HG03039 (cell line): Measurements from ENCODE around the gene NCAPG.
A peak's percentile ranks its signal among the peaks of the same experiment; 100 is the strongest.
"Not testable (repeated sequence)": the region's sequence is repeated elsewhere in the genome, so short reads cannot be mapped to it uniquely, and the experiment has no call there.

Experiments
- ATAC-seq: cut with Tn5 transposase; IDR thresholded peaks from one replicate; pipeline ENCODE4 v1.9.1; 2021; ENCODE audit warnings: mild to moderate bottlenecking, moderate library complexity; ENCODE audit not compliant: unreplicated experiment

The NCAPG gene

DNA sequence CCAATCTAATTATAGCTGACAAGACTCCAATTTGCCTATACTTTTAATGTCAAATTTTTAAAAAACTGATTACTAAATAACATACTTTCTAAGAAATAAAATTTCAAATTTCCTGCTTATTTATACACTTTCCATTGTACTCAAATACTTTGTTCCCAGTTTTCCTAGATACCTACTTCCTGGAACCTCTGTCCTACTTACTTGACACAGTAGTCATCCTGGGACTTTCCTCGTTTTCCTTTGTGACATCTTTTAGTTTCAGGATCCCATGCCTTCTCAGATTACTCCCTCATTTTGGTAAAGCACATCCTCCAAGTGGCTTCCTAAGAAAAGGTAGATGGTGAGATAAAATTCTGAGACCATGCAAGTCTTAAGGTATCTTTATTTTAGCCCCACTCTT is 16.0 kb upstream of the NCAPG start:
- no peak for ATAC-seq

DNA sequence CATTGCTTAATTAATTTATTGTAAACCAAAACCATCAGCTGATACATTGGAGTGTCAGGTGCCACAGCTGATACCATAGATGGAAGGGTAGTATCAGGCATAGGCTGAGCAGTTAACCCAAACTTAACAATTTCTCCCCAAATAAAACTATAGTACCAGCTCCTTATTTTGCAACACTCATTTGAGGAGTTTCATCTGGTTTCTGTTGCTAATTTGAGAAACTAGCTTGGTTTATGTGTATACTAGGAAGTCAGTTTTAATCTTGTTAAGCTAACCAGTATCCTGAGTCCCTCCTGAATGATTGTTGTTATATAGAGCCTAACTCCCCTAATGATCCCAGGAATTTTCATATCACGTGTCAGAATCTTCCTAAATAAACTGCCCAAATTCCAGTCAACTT is 13.0 kb upstream of the NCAPG start:
- no peak for ATAC-seq

DNA sequence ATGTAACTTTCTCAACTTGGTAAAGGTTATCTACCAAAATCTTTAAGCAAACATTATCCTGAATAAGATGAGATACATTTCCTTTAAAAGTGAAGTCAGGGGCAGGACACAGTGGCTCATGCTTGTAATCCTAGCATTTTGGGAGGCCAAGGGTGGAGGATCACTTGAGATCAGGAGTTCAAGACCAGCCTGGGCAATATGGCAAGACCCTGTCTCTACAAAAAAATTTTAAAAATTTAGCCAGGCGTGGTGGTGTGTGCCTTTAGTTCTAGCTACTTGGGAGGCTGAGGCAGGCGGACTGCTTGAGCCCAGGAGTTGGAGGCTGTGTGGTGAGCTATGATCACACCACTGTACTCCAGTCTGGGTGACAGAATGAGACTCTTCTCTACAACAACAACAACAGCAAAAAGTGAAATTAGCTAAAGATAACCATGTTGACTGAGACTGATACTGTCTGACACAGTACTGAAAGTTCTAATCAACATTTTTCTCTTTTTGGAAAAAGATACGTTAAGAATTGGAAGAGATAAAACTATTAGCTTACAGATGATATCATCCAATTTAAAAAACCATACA is 5.1 kb upstream of the NCAPG start:
- peak; percentile 20 for ATAC-seq

DNA sequence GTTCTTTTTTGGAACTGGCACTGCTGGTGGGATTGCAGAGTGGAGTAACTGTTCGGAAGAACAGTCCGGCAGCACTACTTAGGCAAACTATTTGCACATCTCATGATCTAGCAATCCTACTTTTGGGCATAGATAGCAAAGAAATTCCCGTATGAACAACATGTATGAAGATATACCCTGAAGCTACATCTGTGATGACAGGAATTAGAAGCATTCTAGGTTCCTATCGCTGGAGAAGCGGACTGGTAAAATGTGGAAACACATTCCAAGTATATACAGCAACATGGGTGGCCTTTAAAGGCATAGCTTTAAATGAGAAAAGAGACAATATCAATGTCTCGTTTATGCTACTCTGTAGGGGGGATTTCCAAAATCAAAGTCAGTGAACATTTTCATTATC is 3.3 kb upstream of the NCAPG start:
- ATAC-seq: no peak

DNA sequence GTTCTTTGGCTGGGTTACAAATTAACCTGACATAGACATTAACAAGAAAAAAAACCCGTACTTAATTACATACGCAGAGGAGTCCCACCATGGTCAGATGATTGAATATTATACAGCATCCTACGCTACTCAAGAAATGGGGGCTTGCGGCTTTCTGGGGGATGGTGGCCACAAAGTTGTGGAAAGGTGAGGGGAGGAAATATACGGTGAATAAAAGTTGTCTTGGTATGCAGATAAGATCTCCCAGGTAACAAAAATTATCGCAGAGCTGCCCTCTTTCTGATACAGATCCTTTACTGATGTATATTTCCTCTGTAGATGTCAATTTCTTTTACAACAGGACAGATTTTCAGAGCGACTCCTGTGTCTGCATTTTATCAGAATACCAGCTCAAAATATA is 1.1 kb upstream of the NCAPG start:
- ATAC-seq: no peak

DNA sequence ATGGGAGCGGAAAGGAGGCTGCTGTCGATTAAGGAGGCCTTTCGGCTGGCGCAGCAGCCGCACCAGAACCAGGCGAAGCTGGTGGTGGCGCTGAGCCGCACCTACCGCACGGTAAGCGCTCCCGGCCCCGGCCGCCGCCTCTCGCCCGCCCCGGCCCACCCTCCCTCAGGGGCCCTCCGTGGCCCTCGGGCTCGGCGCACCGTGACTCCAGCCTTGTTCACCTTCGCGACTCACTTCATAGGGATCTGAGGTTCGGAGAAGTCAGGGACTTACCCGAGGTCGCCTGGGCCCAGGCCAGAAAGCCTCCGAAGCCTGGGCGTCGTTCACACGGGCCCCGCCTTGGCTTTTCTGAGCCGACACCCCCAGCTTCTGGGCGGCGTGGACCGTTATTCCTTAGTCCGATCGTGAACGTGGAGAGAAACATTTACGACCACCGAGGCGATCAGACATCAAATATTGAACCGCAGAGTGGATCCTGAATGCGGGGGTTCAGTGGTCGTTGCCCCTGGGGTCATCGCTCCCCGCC is 362 bp downstream of the NCAPG start:
- ATAC-seq: peak; percentile 25

DNA sequence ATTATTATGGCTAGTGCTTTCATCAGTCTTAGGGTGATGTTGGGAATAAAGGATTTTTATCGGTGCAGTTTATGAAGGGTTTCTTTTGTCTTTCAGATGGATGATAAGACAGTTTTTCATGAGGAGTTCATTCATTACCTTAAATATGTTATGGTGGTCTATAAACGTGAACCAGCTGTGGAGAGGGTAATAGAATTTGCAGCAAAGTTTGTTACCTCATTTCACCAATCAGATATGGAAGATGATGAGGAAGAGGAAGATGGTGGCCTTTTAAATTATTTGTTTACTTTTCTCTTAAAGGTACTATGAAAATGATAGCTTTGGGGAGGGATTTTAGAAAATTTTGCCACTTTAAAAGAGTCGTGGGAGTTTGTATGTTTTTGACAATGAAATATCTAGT is 1.3 kb downstream of the NCAPG start:
- no peak for ATAC-seq

DNA sequence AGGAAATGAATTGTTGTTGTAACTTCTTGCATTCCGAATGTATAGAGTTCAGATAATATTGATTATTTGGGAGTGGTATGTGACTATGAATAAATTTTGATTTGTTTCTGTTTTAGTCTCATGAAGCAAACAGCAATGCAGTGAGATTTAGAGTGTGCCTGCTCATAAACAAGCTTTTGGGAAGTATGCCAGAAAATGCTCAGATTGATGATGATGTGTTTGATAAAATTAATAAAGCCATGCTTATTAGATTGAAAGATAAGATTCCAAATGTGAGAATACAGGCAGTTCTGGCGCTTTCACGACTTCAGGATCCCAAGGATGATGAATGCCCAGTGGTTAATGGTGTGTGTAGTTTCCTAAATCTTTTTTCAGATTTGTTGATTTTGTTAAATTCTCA is 2.0 kb downstream of the NCAPG start:
- ATAC-seq: no peak

DNA sequence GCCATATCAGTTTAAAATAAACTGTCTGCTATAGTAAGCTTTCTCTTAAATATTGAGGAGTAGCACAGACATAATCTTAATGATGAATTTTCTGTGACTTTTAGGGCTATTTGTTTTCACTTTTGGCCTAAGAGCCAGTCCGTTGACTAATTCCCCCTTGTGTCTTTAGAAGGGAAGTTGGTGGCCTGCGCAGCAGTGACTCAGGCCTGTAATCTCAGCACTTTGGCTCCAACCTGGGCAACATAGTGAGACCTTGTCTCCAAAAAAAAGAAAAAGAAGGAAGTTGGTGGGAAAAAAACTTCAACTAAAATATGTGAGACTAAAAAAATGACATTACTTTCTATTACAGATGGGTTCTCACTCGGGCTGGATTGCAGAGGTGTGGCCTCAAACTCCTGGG is 3.4 kb downstream of the NCAPG start:
- ATAC-seq: no peak

DNA sequence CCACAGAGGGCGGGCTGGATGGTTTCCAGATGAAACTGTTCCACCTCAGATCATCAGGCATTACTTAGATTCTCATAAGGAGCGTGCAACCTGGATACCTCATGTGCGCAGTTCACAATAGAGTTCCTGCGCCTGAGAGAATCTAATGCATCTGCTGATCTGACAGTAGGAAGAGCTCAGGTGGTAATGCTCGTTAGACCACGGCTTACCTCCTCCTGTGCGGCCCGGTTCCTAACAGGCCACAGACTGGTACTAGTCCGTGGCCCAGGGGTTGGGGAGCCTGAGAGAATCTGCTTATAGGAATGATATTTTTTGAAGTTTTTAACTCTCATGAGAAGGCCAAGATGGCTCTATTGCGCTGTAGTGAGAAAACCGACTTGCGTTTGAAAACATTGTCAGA is 5.4 kb downstream of the NCAPG start:
- no peak for ATAC-seq

DNA sequence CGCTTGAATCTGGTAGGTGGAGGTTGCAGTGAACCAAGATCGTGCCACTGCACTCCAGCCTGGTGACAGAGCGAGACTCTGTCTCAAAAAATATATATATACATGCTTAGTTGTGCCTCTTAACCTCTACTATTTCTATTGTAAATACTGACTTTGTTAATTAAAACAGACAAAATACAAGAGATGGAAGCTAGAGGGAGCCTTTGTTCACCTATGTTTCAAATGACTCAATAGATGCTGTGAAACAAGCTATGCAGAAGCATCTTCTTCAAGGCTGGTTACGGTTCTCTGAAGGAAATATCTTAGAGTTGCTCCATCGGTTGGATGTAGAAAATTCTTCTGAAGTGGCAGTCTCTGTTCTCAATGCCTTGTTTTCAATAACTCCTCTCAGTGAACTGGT is 6.2 kb downstream of the NCAPG start:
- ATAC-seq: peak; percentile 77

DNA sequence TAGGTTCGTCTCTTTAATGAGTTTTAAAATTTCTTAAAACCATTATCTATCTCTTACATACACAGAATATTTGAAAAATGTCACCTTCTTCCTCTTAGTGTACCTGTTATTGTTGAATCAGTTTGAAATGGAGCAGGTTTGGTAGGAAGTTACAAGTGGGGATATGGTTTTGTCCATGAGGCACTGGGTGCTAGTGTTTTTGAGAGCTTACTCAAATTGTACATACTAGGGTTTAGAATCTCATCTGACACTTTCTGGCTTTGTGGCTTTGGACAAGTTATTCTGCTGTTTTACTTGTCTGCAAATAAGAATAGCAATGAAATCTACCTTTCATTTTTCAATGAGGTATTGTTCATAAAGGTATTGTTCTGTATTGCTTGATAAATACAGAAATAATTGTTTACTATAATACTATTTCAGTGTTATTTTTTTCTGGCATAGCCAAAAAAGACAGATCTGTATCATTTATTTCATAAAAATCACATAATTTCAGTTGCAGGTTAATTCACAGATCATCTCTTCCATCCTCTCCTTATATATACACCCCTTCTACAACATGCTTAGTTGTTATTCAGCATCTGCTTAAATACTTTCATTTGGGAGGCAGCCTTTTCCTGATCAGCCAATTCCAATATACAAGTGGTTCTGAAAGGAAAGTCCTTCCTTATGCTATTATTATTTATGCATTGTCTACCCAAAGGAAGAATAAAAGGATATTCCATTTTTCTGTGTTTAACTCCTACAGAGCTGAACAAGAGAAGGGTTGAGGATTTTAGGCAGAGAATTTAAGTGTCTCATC is 13.3 kb downstream of the NCAPG start:
- no peak for ATAC-seq

DNA sequence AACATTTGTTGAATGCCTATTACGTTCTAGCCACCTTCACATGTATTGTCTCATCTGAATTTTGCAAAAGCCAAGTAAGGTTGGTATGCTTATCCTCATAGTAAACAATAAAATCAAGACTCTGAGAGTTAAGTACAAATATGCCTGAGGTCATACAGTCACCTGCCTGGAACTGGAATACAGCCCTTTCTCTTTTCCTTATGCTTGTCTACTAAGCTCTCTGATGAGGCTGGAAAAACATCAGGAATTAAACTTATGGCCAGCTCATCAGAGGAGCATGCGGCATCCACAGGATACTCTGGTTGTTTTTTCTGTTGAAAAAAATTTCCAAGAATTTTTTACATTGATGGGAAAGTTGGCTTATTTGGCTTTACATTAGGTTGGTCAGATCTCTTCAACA is 35.5 kb downstream of the NCAPG start:
- no peak for ATAC-seq

DNA sequence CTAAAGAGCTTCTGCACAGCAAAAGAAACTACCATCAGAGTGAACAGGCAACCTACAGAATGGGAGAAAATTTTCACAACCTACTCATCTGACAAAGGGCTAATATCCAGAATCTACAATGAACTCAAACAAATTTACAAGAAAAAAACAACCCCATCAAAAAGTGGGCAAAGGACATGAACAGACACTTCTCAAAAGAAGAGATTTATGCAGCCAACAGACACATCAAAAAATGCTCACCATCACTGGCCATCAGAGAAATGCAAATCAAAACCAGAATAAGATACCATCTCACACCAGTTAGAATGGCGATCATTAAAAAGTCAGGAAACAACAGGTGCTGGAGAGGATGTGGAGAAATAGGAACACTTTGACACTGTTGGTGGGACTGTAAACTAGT is 39.5 kb downstream of the NCAPG start:
- ATAC-seq: not testable (repeated sequence)

DNA sequence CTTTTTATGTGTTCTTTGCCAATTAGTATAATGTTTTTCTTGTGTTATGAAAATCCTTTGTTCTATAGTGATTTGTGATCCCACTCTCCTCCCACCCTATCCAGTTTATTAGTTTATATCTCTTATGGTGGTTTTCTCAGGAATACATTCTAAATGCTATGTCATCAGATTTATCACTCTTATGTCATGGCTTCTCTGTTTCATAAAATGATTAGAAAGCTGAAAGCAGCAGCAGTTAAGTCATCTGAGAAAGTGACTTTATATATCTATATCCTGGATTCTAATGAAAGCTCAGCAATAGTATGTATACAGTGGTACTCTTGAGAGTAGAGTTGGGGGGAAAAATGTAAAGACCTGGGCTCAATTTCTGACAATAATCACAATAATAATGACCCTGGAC is 41.2 kb downstream of the NCAPG start:
- ATAC-seq: no peak

DNA sequence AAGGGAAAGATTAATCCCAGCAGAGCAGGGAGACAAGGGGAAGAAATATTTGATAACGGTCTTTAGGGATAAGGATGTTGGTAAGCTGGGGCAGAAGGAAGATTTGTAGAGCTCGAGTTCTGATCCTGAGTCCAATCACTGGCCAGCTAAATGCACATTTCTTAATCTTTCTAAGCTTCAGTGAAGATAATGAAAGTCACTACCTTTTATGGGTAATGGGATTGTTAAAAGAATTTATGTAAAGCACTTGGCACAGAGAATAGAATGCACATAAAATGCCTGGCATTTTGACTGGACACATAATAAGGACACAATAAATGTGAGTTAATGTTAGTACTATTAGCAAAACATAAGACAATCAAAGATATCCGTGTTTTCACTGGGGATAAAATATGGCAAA is 43.3 kb downstream of the NCAPG start:
- ATAC-seq: no peak

DNA sequence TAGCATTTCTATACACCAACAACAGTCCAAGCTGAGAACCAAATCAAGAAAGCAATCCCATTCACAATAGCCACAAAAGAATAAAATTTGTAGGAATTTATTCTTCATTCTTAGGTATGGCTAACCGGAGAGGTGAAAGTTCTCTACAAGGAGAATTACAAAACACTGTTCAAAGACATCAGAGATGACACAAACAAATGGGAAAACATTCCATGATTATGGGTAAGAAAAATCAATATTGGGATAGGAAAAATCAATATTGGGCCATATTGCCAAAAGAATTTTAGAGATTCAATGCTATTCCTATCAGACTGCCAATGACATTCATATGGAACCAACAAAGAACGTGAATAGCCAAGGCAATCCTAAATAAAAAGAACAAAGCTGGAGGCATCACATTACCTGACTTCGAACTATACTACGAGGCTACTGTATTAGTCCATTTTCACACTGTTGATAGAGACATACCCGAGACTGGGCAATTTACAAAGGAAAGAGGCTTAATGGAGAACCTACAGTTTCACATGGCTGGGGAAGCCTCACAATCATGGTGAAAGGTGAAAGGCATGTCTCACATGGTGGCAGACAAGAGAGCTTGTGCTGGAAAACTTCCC is 49.1 kb downstream of the NCAPG start:
- ATAC-seq: no peak

DNA sequence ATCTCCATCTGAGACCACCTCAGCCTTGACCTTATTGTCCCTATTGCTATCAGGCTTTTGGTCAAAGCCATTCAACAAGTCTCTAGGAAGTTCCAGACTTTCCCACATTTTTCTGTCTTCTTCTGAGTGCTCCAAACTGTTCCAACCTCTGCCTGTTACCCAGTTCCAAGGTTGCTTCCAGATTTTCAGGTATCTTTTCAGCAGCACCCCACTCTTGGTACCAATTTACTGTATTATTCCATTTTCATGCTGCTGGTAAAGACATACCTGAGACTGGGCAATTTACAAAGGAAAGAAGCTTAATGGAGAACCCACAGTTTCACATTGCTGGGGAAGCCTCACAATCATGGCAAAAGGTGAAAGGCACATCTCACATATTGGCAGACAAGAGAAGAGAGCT is 51.1 kb downstream of the NCAPG start:
- ATAC-seq: not testable (repeated sequence)

DNA sequence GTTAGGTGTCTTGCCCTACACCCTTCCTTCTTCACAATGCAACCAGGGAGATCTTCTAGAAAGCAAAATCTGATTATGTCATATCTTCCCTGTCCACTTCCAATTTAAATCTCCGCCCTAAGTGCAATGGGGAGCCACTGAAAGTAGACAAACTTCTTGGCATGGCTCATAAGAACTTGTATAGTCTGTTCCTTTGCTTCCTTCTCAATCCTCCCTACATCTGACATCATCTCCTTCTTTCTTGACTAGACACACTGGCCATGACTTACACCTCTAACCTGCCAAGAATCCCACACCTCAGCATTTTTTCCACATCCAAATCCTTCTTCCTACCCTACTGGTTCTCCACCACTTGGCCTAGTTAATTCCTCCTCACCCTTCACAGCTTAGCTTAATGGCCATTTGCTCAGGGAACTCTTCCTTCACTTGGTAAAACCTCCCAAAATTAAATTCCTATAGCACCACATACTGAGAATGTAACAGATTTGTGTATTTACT is 55.1 kb downstream of the NCAPG start:
- ATAC-seq: no peak

DNA sequence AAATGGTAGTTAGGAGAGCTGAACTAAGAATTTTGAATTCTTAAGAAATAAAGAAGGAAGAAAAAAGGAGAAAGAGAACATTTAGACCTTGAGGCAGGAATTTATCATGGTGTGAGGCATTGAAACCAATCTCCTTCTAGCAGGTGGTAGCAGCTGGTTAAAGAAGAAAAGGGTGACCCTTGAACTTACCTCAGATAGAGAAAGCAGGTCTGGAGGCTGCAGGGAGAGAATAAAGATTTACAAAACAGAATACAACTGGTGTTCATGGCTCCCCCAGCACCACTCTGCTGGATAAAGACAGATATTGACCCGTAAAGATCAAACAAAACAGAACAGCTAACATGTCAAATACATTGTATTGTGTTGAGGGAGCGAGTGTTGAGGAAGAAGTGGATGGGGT is 56.0 kb downstream of the NCAPG start:
- ATAC-seq: no peak

DNA sequence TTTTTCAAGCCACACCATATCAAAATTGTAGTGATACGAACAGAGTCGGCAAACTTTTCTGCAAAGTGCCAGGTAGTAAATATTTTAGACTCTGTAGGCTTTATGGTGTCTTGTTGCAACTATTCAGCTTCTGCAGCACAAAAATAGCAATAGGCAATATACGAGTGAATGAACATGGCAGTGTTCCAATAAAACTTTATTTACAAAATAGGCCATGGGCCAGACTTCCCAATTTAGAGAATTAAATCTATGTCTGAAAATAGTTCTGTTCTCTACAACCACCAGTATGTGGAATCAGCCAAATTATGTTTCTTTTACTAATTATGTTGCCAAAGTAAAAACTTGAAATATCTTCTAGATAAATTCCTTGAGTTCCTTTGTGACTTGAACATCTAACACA is 56.5 kb downstream of the NCAPG start:
- ATAC-seq: no peak

DNA sequence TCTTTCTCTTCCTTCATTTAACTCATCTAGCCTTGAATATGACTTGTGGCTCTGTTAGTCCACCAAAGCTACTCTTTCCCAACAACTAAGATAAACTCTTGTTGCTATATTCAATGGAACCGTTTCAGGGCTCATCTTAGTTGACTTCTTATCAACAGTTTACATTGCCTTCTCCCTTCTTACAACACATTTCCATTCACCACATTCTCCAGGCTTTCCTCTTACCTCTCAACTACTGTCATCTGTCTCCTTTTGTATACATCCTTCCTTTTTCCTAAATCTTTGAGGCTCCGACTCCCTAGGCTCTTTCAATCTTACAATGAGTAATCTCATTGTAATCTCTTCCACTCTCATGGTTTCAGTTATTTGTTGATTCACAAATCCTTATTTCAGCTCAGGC is 58.5 kb downstream of the NCAPG start:
- no peak for ATAC-seq
